ENCODE data around the gene RCE1.

Gene RCE1

DNA sequence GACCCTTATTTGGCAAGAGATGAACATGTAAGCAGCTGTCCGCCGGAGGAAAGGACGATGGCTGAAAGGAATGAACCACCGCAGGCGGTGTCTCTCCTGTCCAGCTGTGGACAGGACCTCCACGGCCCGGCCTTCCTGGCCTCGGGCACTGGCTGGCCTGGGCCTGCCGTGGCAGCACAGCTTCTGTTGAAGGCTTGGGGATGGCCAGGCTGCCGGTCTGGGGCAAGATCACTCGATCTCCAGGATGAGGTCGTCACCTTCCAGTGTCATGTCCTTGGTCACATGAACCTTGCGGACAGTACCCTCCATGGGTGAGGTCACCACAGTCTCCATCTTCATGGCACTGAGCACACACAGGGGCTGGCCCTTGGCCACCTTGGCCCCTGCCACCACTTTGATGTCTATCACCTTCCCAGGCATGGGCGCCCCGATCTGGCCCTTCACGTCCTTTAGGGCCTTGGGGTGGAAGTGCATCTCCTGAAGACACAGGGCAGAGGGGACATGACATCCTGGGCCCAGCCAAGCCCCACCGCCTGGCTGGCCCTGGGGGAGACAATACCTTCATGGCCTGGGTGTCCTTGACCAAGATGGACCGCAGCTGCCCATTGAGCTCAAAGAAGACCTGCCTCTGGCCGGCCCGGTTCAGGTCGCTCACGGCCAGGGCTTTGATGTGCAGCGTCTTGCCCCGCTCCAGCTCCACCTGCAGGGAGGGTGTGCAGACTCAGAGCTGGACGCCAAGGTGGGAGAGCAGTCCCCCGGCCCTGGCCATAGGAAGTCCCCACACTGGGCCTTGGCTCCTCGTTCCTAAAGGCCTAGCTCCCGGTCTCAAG, 5.6 kb downstream of the RCE1 start:
- ChIA-PET CTCF (interaction anchor here (0.9 to 3.5 kb wide), 2 partner anchors 14 to 170 kb away, joined by 3 to 13 read pairs; no protein-coding TSS in a partner anchor), POLR2A (interaction anchor here (1.2 kb wide), 1 partner anchor 46 kb away, joined by 3 read pairs; no protein-coding TSS in a partner anchor)
- TF ChIP-seq, protein P1, sequence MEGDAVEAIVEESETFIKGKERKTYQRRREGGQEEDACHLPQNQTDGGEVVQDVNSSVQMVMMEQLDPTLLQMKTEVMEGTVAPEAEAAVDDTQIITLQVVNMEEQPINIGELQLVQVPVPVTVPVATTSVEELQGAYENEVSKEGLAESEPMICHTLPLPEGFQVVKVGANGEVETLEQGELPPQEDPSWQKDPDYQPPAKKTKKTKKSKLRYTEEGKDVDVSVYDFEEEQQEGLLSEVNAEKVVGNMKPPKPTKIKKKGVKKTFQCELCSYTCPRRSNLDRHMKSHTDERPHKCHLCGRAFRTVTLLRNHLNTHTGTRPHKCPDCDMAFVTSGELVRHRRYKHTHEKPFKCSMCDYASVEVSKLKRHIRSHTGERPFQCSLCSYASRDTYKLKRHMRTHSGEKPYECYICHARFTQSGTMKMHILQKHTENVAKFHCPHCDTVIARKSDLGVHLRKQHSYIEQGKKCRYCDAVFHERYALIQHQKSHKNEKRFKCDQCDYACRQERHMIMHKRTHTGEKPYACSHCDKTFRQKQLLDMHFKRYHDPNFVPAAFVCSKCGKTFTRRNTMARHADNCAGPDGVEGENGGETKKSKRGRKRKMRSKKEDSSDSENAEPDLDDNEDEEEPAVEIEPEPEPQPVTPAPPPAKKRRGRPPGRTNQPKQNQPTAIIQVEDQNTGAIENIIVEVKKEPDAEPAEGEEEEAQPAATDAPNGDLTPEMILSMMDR (IDR thresholded peaks at IDR 0.05; ENCODE audit: control extremely low read depth, extremely low read depth, low read depth, missing control alignments) = no peak
- no peak for DNase-seq (ENCODE audit: extremely low spot score)

DNA sequence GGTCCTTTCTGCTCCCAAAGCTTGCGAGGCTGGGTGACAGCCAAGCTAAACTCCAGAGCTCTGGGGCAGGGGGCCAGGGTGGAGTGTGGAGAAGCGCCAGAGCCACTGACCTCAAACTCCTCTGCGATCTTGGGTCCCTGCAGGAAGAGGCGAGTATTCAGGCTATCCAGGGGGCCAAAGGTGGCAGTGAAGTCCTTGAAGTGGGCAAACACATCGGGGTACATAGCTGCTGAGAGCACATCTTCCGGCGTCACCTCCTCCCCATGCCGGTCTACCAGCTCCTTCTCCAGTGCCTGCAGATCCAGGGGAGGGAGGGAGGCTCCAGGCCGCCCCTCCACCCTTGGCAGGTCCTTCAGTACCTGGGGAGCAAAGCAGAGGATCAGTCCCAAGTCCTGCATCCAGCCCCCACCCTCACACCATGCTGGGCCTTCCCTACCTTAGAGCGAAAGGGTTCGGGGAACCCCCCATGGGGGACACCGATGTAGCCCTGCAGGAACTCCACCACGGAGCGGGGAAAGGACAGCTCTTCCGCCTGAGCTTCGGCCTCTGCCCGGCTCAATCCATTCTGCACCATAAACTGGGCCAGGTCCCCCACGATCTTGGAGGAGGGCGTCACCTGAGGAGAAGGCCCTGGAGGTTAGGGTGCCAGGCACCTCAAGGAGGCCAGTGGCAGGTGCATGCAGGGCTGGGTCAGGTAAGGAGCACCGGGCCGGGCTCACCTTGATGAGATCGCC, 6.4 kb downstream of the RCE1 start:
- POLR2A ChIA-PET = interaction anchor here (1.2 kb wide), 1 partner anchor 45 kb away, joined by 3 read pairs; no protein-coding TSS in a partner anchor
- no peak for DNase-seq (ENCODE audit: extremely low spot score)
- TF ChIP-seq, protein P1 (IDR thresholded peaks at IDR 0.05; ENCODE audit: control extremely low read depth, extremely low read depth, low read depth, missing control alignments) = no peak
- CTCF ChIA-PET = interaction anchor here (0.9 to 3.5 kb wide), 2 partner anchors 15 to 171 kb away, joined by 3 to 13 read pairs; no protein-coding TSS in a partner anchor

DNA sequence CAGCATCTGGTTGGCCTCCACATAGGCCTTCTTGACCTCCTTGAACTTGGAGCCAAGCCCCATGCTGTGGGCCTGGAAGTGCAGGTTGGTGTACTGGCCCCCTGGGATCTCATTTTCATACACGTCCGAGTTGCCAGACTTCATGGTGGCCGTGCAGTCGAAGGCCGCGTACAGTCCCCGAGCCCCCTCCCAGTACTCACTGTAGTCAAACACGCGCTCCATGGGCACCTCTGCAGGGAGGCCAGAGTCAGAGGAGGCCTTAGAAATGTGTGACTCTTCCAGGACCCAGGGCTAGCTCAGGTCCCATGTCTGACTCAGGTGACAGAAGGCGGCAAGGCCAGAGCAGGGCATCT, 7.0 kb downstream of the RCE1 start:
- DNase-seq (ENCODE audit: extremely low spot score) = no peak
- TF ChIP-seq, protein P1 (IDR thresholded peaks at IDR 0.05; ENCODE audit: control extremely low read depth, extremely low read depth, low read depth, missing control alignments) = no peak
- POLR2A ChIA-PET = no interaction called here
- CTCF ChIA-PET = interaction anchor here (3.5 kb wide), 1 partner anchor 16 kb away, joined by 13 read pairs; no protein-coding TSS in a partner anchor

DNA sequence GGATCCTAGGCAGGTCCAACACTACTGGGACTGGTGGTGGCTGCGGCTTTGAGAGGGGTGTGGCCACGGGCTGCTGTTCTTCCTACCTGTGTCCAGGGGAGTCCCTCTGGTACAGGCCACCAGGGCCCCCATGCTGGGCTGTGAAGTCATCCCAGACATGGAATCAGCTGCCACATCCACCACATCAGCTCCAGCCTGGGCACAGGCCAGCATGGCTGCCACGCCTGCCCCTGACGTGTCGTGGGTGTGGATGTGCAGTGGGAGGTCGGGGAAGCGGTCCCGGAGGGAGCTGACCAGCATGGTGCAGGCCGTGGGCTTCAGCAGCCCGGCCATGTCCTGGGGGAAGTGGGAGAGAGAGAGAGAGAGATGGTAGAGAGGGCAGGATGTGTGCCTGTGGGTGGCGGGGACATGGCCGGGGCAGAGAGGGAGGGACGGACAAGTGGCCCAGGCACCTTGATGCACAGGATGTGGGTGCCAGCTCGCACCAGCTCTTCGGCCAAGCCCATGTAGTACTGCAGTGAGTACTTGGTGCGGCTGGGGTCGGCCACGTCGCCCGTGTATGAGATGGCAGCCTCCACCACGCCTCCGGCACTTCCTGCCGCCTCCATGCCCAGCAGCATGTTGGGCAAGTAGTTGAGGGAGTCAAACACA, 7.5 kb downstream of the RCE1 start:
- POLR2A ChIA-PET = no interaction called here
- TF ChIP-seq, protein P1 (IDR thresholded peaks at IDR 0.05; ENCODE audit: control extremely low read depth, extremely low read depth, low read depth, missing control alignments) = no peak
- CTCF ChIA-PET = interaction anchor here (3.5 kb wide), 1 partner anchor 16 kb away, joined by 13 read pairs; no protein-coding TSS in a partner anchor
- DNase-seq (ENCODE audit: extremely low spot score) = no peak

- ChIA-PET CTCF (interaction anchor here (1.0 to 3.5 kb wide), 11 partner anchors 7 to 507 kb away, joined by 3 to 13 read pairs (median 4); partner anchors contain the start of gene RCE1), POLR2A (interaction anchor here (1.0 kb wide), 1 partner anchor 9 kb away, joined by 5 read pairs; no protein-coding TSS in a partner anchor)
- no peak for DNase-seq (ENCODE audit: extremely low spot score)
- TF ChIP-seq, protein P1 (IDR thresholded peaks at IDR 0.05; ENCODE audit: control extremely low read depth, extremely low read depth, low read depth, missing control alignments) = no peak
These were observed 8.0 kb downstream of the RCE1 start for GRCh38 chr11:66851239-66851596.

Data from GM10248 (cell line).